NCI-H1092 (cell line): ENCODE data around the gene FLNC.
A peak's percentile ranks its signal among the peaks of the same experiment; 100 is the strongest.

Source experiments
- DNase-seq: peaks from one replicate; lab custom pipeline; 2025; lab: John Stamatoyannopoulos, UW

FLNC gene

GRCh38 chr7:128830231-128831177, at the start of gene FLNC:
Gene FLNC, plus strand, starts transcription at chr7:128830406. Its CDS starts 232 bp downstream, at chr7:128830638.
- no peak for DNase-seq

- DNase-seq, result no peak
These were observed 49.1 kb upstream of the FLNC start for GRCh38 chr7:128781126-128781525.

GRCh38 chr7:128781851-128782250, 48.4 kb upstream of the FLNC start:
- DNase-seq, result no peak

GRCh38 chr7:128783143-128783861, 46.9 kb upstream of the FLNC start:
- no peak for DNase-seq

GRCh38 chr7:128785738-128786137, 44.5 kb upstream of the FLNC start:
- DNase-seq, result no peak

GRCh38 chr7:128788446-128789412, 41.5 kb upstream of the FLNC start:
- DNase-seq, result no peak

GRCh38 chr7:128790315-128791041, 39.7 kb upstream of the FLNC start:
- no peak for DNase-seq

- DNase-seq, result peak; percentile 35
These were observed 38.9 kb upstream of the FLNC start, which contains the start of gene CCDC136 for GRCh38 chr7:128791121-128791971. Gene CCDC136, plus strand, starts transcription at chr7:128791968. Its CDS starts 444 bp downstream, at chr7:128792412.

- DNase-seq, result no peak
These were observed 38.3 kb upstream of the FLNC start for GRCh38 chr7:128791972-128792327.

- peak; percentile 15 for DNase-seq
These were observed 37.6 kb upstream of the FLNC start for GRCh38 chr7:128792471-128793180.

- no peak for DNase-seq
These were observed 37.0 kb upstream of the FLNC start for GRCh38 chr7:128793181-128793547.

- no peak for DNase-seq
These were observed 36.2 kb upstream of the FLNC start for GRCh38 chr7:128794020-128794419.

- DNase-seq, result no peak
These were observed 35.8 kb upstream of the FLNC start for GRCh38 chr7:128794436-128794835.

GRCh38 chr7:128795129-128795528, 35.1 kb upstream of the FLNC start:
- no peak for DNase-seq

GRCh38 chr7:128796327-128796726, 33.9 kb upstream of the FLNC start:
- DNase-seq, result no peak

- DNase-seq, result no peak
These were observed 30.8 kb upstream of the FLNC start for GRCh38 chr7:128799451-128799850.

GRCh38 chr7:128800567-128800966, 29.6 kb upstream of the FLNC start:
- no peak for DNase-seq

- no peak for DNase-seq
These were observed 29.2 kb upstream of the FLNC start for GRCh38 chr7:128801003-128801402.

- DNase-seq, result no peak
These were observed 28.4 kb upstream of the FLNC start for GRCh38 chr7:128801667-128802418.
